IMR-90 (cell line): ENCODE results near the gene TAT. TPM values are rescaled to one million over a fixed set of nuclear protein-coding genes. Genes with fewer than 3 reads are reported as not detected.
"Not testable (repeated sequence)": the region's sequence is repeated elsewhere in the genome, so short reads cannot be mapped to it uniquely, and the experiment has no call there.

ENCODE experiments used
- ATAC-seq: fragments of 200-7000 bp; cut with Tn5 transposase; 2 replicates; pipeline ENCODE4 v1.9.1; 2020; ENCODE audit warnings: low read depth, mild to moderate bottlenecking, moderate library complexity
- BruUV-seq: library from RNA; stranded (reverse); fragments of 400-500 nt; replicated peaks from 2 replicates; lab custom pipeline; 2021; lab: Mats Ljungman, UMichigan
- CTCF ChIA-PET: fragments of 300-600 bp; formaldehyde crosslinking; extraction: SDS; loops from one replicate; lab custom pipeline; 2021; ENCODE audit warnings: antibody characterized with exemption; lab: Yijun Ruan, JAX
- POLR2A ChIA-PET: fragments of 300-600 bp; sonication (Branson Sonifier 250); formaldehyde crosslinking; loops from one replicate; lab custom pipeline; 2022; ENCODE audit warnings: antibody characterized with exemption; ENCODE audit not compliant: unreplicated experiment; lab: Charles Lee
- DNase-seq: peaks from one replicate; pipeline ENCODE4 v3.0.0; 2013
- H2AFZ ChIP-seq: replicated peaks from 2 replicates; pipeline ENCODE3; 2013; ENCODE audit warnings: low read length, mild to moderate bottlenecking; ENCODE audit not compliant: poor library complexity
- H2AK5ac ChIP-seq: 2 replicates; pipeline ENCODE4 v1.6.1; 2013; ENCODE audit warnings: low read depth, low read length, inconsistent platforms
- H2AK9ac ChIP-seq: replicated peaks from 2 replicates; pipeline ENCODE3; 2013; ENCODE audit warnings: mild to moderate bottlenecking, low read depth, low read length, moderate library complexity; ENCODE audit not compliant: poor library complexity
- H2BK120ac ChIP-seq: 2 replicates; pipeline ENCODE4 v1.6.1; 2013; ENCODE audit warnings: low read depth, low read length, inconsistent platforms
- H2BK15ac ChIP-seq: 3 replicates; pipeline ENCODE4 v1.6.1; 2013; ENCODE audit warnings: low read depth, low read length, inconsistent platforms
- H2BK20ac ChIP-seq: 2 replicates; pipeline ENCODE4 v1.6.1; 2013; ENCODE audit warnings: low read depth, mild to moderate bottlenecking, inconsistent platforms, low read length, moderate library complexity
- H2BK5ac ChIP-seq: 2 replicates; pipeline ENCODE4 v1.6.1; 2013; ENCODE audit warnings: mild to moderate bottlenecking, low read depth, low read length, inconsistent platforms; ENCODE audit not compliant: poor library complexity, severe bottlenecking
- H3K14ac ChIP-seq: replicated peaks from 2 replicates; pipeline ENCODE4 v1.6.1; 2013; ENCODE audit warnings: low read depth, low read length, inconsistent platforms
- H3K18ac ChIP-seq: 2 replicates; pipeline ENCODE4 v1.6.1; 2013; ENCODE audit warnings: low read depth, low read length, control low read depth
- H3K23ac ChIP-seq: 2 replicates; pipeline ENCODE4 v1.6.1; 2013; ENCODE audit warnings: low read depth, low read length, inconsistent platforms
- H3K27ac ChIP-seq: 2 replicates; pipeline ENCODE4 v1.5.1; 2013; ENCODE audit warnings: mild to moderate bottlenecking, control low read depth, low read length; ENCODE audit not compliant: insufficient read depth
- H3K27me3 ChIP-seq: 2 replicates; pipeline ENCODE4 v1.6.1; 2013; ENCODE audit warnings: low read length; ENCODE audit not compliant: control insufficient read depth, insufficient read depth
- H3K36me3 ChIP-seq: 2 replicates; pipeline ENCODE4 v1.6.1; 2013; ENCODE audit warnings: low read length, mixed read lengths; ENCODE audit not compliant: control insufficient read depth, insufficient read depth
- H3K4ac ChIP-seq: 2 replicates; pipeline ENCODE4 v1.6.1; 2013; ENCODE audit warnings: low read depth, low read length, inconsistent platforms
- H3K4me1 ChIP-seq: 2 replicates; pipeline ENCODE4 v1.6.1; 2013; ENCODE audit warnings: low read length, mixed read lengths; ENCODE audit not compliant: control insufficient read depth, insufficient read depth
- H3K4me2 ChIP-seq: 2 replicates; pipeline ENCODE4 v1.6.1; 2013; ENCODE audit warnings: low read depth, mild to moderate bottlenecking, control low read depth, low read length, moderate library complexity
- H3K4me3 ChIP-seq: 2 replicates; pipeline ENCODE4 v1.5.1; 2013; ENCODE audit warnings: low read depth, mild to moderate bottlenecking, control low read depth, low read length, moderate library complexity; ENCODE audit not compliant: insufficient read depth
- H3K56ac ChIP-seq: 2 replicates; pipeline ENCODE4 v1.6.1; 2013; ENCODE audit warnings: low read length, inconsistent platforms; ENCODE audit not compliant: insufficient read depth; ENCODE audit errors: extremely low read depth
- H3K79me1 ChIP-seq, 2 experiments: 2 replicates each; pipeline ENCODE4 v1.6.1; 2013; ENCODE audit warnings: low read length in 2 of 2, inconsistent platforms in 1 of 2, low read depth in 1 of 2
- H3K9ac ChIP-seq: 2 replicates; pipeline ENCODE4 v1.6.1; 2013; ENCODE audit warnings: low read depth, low read length, control low read depth
- H3K9me1 ChIP-seq: 2 replicates; pipeline ENCODE4 v1.6.1; 2013; ENCODE audit warnings: low read length, inconsistent platforms; ENCODE audit not compliant: insufficient read depth
- H3K9me3 ChIP-seq: 2 replicates; pipeline ENCODE4 v1.6.1; 2013; ENCODE audit warnings: low read length; ENCODE audit not compliant: control insufficient read depth, insufficient read depth
- H4K20me1 ChIP-seq: 2 replicates; pipeline ENCODE4 v1.6.1; 2013; ENCODE audit warnings: low read length, inconsistent platforms; ENCODE audit not compliant: insufficient read depth
- H4K5ac ChIP-seq: 2 replicates; pipeline ENCODE4 v1.6.1; 2013; ENCODE audit warnings: mild to moderate bottlenecking, low read depth, low read length, control low read depth
- H4K8ac ChIP-seq, 2 experiments: 2 replicates each; pipeline ENCODE4 v1.6.1; 2013; ENCODE audit warnings: low read depth in 2 of 2, low read length in 2 of 2, control low read depth in 1 of 2, inconsistent platforms in 1 of 2
- H4K91ac ChIP-seq: 2 replicates; pipeline ENCODE4 v1.6.1; 2013; ENCODE audit warnings: low read depth, low read length, inconsistent platforms; ENCODE audit not compliant: insufficient read depth
- BHLHE40 ChIP-seq: fragments of 150-350 bp; IDR thresholded peaks from 2 replicates; pipeline ENCODE4 v1.6.1; 2016; ENCODE audit warnings: mild to moderate bottlenecking, low read depth, low read length
- CTCF ChIP-seq: conservative IDR thresholded peaks from 2 replicates; pipeline ENCODE4 v1.5.1; 2012; ENCODE audit warnings: mild to moderate bottlenecking, low read depth, low read length, improper control_type of control experiment
- ELK1 ChIP-seq: fragments of 150-350 bp; IDR thresholded peaks from 2 replicates; pipeline ENCODE4 v1.6.1; 2016; ENCODE audit warnings: low read depth, mild to moderate bottlenecking, low read length, moderate library complexity, borderline replicate concordance
- POLR2A ChIP-seq: IDR thresholded peaks from 2 replicates; pipeline ENCODE4 v1.6.1; 2012; ENCODE audit warnings: mild to moderate bottlenecking, low read depth, low read length
- RCOR1 ChIP-seq: IDR thresholded peaks from 2 replicates; pipeline ENCODE4 v1.6.1; 2012; ENCODE audit warnings: mild to moderate bottlenecking, low read length, improper control_type of control experiment; ENCODE audit not compliant: insufficient replicate concordance
- RFX5 ChIP-seq: IDR thresholded peaks from 2 replicates; pipeline ENCODE4 v1.8.0; 2012; ENCODE audit warnings: low read depth, mild to moderate bottlenecking, low read length, moderate library complexity
- WGBS, 2 experiments: methylation state at CpG; one replicate each; pipeline versions ENCODE4 v1.1.5 to v1.1.7; 2013; ENCODE audit warnings: missing lambda C conversion rate in 2 of 2; ENCODE audit not compliant: insufficient read length in 1 of 2; ENCODE audit errors: extremely low coverage in 2 of 2; 5-methylcytosine and 5-hydroxymethylcytosine counted together
- dilution Hi-C: fragments of 300-500 bp; cut with HindIII; formaldehyde crosslinking; loops from one replicate; pipeline ENCODE4 v1.14.3; 2018; ENCODE audit warnings: low sequenced_read_pairs; ENCODE audit not compliant: unreplicated experiment
- in situ Hi-C: fragments of 300-500 bp; cut with MboI; formaldehyde crosslinking; loops from 3 replicates; pipeline ENCODE4 v1.14.3; 2019; ENCODE audit warnings: low sequenced_read_pairs, inconsistent platforms, mixed read lengths
- intact Hi-C: fragments of 100-400 bp; cut with micrococcal nuclease; formaldehyde crosslinking; loops from 2 replicates; pipeline ENCODE4 v1.10.0; 2022
- polyA plus RNA-seq, 3 experiments: library from polyadenylated mRNA; depleted of rRNA; stranded (reverse); fragments of >200 nt; gene quantifications; 2 replicates each; pipeline ENCODE4 v1.2.3, GENCODE V29; 2012; ENCODE audit warnings: low replicate concordance in 1 of 3
- total RNA-seq: library from RNA; depleted of rRNA; stranded (reverse); fragments of >200 nt; gene quantifications from 2 replicates; pipeline ENCODE4 v1.2.3, GENCODE V29; 2012

Gene TAT
- total and polyA plus RNA-seq, 2 of the 4 experiments (the other 2 are of a cell fraction) = not detected

GRCh38 chr16:71600822-71601221, 23.9 kb upstream of the TAT start:
- POLR2A ChIA-PET = no interaction called here
- Histone ChIP-seq H2AK9ac (no peak overlapping the region), H2BK20ac (no peak overlapping the region), H4K8ac (no peak overlapping the region), H3K18ac (no peak overlapping the region), H2BK15ac (no peak overlapping the region), H3K9ac (no peak overlapping the region), H3K9me3 (no peaks in the 10 kb centered on the region), H3K36me3 (no peaks in the 10 kb centered on the region), H4K20me1 (no peaks in the 10 kb centered on the region), H2AFZ (no peak overlapping the region), H3K27ac (no peak overlapping the region), H3K9me1 (no peaks in the 10 kb centered on the region), H3K56ac (no peak overlapping the region), H3K4me1 (no peaks in the 10 kb centered on the region), H3K4ac (no peak overlapping the region), H4K5ac (no peak overlapping the region), H3K4me3 (no peak overlapping the region), H3K23ac (no peak overlapping the region), H4K91ac (no peak overlapping the region), H2AK5ac (no peak overlapping the region), H3K27me3 (peaks cover 2% of the 10 kb centered on the region; the same call in 1 of the 2 replicates), H2BK120ac (no peak overlapping the region), H2BK5ac (no peak overlapping the region), H3K4me2 (no peak overlapping the region), H3K14ac (no peak overlapping the region), H3K79me1 (no peaks in the 10 kb centered on the region)
- no TSS peak for BruUV-seq
- ATAC-seq (no peak), DNase-seq (no peak)
- intact Hi-C loops = no loop called here
- in situ Hi-C loops = no loop called here
- dilution Hi-C loops = no loop called here
- WGBS, 2 experiments = 66% methylated on average over 4 of the region's 8 CpGs; no CpG with 5 or more reads in 1 of the 2 experiments
- CTCF ChIA-PET = no interaction called here
- no peak for TF ChIP-seq CTCF
- TF ChIP-seq ELK1 = no peak
- no peak for TF ChIP-seq RCOR1
- no peak for TF ChIP-seq POLR2A
- no peak for TF ChIP-seq RFX5
- no peak for TF ChIP-seq BHLHE40

- H3K4me2 ChIP-seq, H2BK20ac ChIP-seq, H3K4ac ChIP-seq, H3K9me3 ChIP-seq, POLR2A ChIA-PET, intact Hi-C loops, H2AK9ac ChIP-seq, H3K4me3 ChIP-seq, H3K27me3 ChIP-seq, BruUV-seq, in situ Hi-C loops, H2BK15ac ChIP-seq, H3K36me3 ChIP-seq, H3K23ac ChIP-seq, H4K5ac ChIP-seq, H4K20me1 ChIP-seq, H2AFZ ChIP-seq, H3K4me1 ChIP-seq, H3K14ac ChIP-seq, ATAC-seq, H3K18ac ChIP-seq, H3K9me1 ChIP-seq, H2BK5ac ChIP-seq, H3K56ac ChIP-seq, DNase-seq, H2AK5ac ChIP-seq, H3K9ac ChIP-seq, CTCF ChIA-PET, H3K27ac ChIP-seq, dilution Hi-C loops, H2BK120ac ChIP-seq, H4K8ac ChIP-seq, H3K79me1 ChIP-seq, H4K91ac ChIP-seq: not testable (repeated sequence)
- no CpG with 5 or more reads among the region's 2 CpGs for WGBS, 2 experiments
These were observed 21.5 kb upstream of the TAT start for GRCh38 chr16:71598426-71598825.
